ENCODE results near the gene TLK2. TPM values are rescaled to one million over a fixed set of nuclear protein-coding genes. Genes with fewer than 3 reads are reported as not detected.

TLK2 gene
- total RNA-seq, 3 donors from 2014 or later (not counting 1 experiment from before 2014, with no cell fraction given): 63.8 to 77.2 (median 68.2) TPM

GRCh38 chr17:62578757-62579487, 100.3 kb downstream of the TLK2 start:
- Mint-ChIP-seq H3K9me3 (no peaks in the 10 kb centered on the region), H3K27me3 (ENCODE audit: low read depth in 2 of 2) (no peaks in the 10 kb centered on the region), H3K27ac (peak overlapping the region; percentile 52 to 59), H3K36me3 (no peaks in the 10 kb centered on the region), H3K4me3 (no peak overlapping the region), H3K4me1 (peaks cover 0 to 7% of the 10 kb centered on the region in 2 donors)
- no peaks in the 10 kb centered on the region for H3K4me1 ChIP-seq (ENCODE audit: control insufficient read depth, insufficient read depth, low read length)
- ATAC-seq: no peak
- no peaks in the 10 kb centered on the region for H3K9me3 ChIP-seq (ENCODE audit: control insufficient read depth, insufficient read depth, low read length)
- intact Hi-C loops (cut with micrococcal nuclease): no loop called here
- no peak for DNase-seq
- 74% methylated on average over 2 of the region's 2 CpGs for WGBS (ENCODE audit: insufficient coverage)
- no peak overlapping the region for H3K27ac ChIP-seq (ENCODE audit: low read length)
- peaks cover 46% of the 10 kb centered on the region for H3K36me3 ChIP-seq (ENCODE audit: control insufficient read depth, insufficient read depth, low read length)
- no peak for TF ChIP-seq CTCF (IDR thresholded peaks at IDR 0.05)
- no peak overlapping the region for H3K4me3 ChIP-seq (ENCODE audit: low read length)
- H3K27me3 ChIP-seq (ENCODE audit: control insufficient read depth, insufficient read depth, low read length): no peaks in the 10 kb centered on the region

DNA sequence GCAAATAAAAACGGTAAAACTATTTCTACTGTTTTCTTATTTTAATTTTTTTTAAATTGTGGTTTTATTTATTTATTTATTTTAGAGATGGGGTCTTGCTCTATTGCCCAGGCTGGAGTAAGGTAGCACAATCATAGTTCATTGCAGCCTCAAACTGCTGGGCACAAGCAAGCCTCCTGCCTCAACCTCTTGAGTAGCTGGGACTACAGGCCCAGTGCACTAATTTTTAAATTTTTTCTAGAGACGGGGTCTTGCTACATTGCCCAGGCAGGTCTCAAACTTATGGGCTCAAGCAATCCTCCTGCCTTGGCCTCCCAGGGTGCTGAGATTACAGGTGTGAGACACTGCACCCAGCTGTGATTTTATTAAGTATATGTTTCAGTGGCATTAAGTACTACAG, 102.3 kb downstream of the TLK2 start:
- Histone ChIP-seq H3K36me3 (ENCODE audit: control insufficient read depth, insufficient read depth, low read length) (peaks cover 43% of the 10 kb centered on the region), H3K27ac (ENCODE audit: low read length) (no peak overlapping the region), H3K9me3 (ENCODE audit: control insufficient read depth, insufficient read depth, low read length) (no peaks in the 10 kb centered on the region), H3K4me3 (ENCODE audit: low read length) (no peak overlapping the region), H3K4me1 (ENCODE audit: control insufficient read depth, insufficient read depth, low read length) (no peaks in the 10 kb centered on the region), H3K27me3 (ENCODE audit: control insufficient read depth, insufficient read depth, low read length) (no peaks in the 10 kb centered on the region)
- Mint-ChIP-seq H3K4me3 (no peak overlapping the region), H3K27me3 (ENCODE audit: low read depth in 2 of 2) (no peaks in the 10 kb centered on the region), H3K4me1 (peaks cover 0 to 7% of the 10 kb centered on the region in 2 donors), H3K27ac (no peak overlapping the region), H3K36me3 (no peaks in the 10 kb centered on the region), H3K9me3 (no peaks in the 10 kb centered on the region)
- 100% methylated on average over 1 of the region's 2 CpGs for WGBS (ENCODE audit: insufficient coverage)
- intact Hi-C loops (cut with micrococcal nuclease): no loop called here
- DNase-seq (no peak), ATAC-seq (no peak)
- TF ChIP-seq CTCF (IDR thresholded peaks at IDR 0.05): no peak

GRCh38 chr17:62581764-62582163, 103.1 kb downstream of the TLK2 start:
- no peaks in the 10 kb centered on the region for H3K9me3 ChIP-seq (ENCODE audit: control insufficient read depth, insufficient read depth, low read length)
- no peak overlapping the region for H3K27ac ChIP-seq (ENCODE audit: low read length)
- ATAC-seq: no peak
- DNase-seq: no peak
- peaks cover 42% of the 10 kb centered on the region for H3K36me3 ChIP-seq (ENCODE audit: control insufficient read depth, insufficient read depth, low read length)
- H3K4me1 ChIP-seq (ENCODE audit: control insufficient read depth, insufficient read depth, low read length): no peaks in the 10 kb centered on the region
- no peak for TF ChIP-seq CTCF (IDR thresholded peaks at IDR 0.05)
- no peaks in the 10 kb centered on the region for H3K27me3 Mint-ChIP-seq (ENCODE audit: low read depth in 2 of 2)
- H3K4me1 Mint-ChIP-seq: peaks cover 0 to 7% of the 10 kb centered on the region in 2 donors
- peak overlapping the region in 1 of 2 donors; percentile 18 for H3K27ac Mint-ChIP-seq
- H3K4me3 Mint-ChIP-seq: no peak overlapping the region
- H3K27me3 ChIP-seq (ENCODE audit: control insufficient read depth, insufficient read depth, low read length): no peaks in the 10 kb centered on the region
- H3K4me3 ChIP-seq (ENCODE audit: low read length): no peak overlapping the region
- H3K36me3 Mint-ChIP-seq: no peaks in the 10 kb centered on the region
- intact Hi-C loops (cut with micrococcal nuclease): no loop called here
- no peaks in the 10 kb centered on the region for H3K9me3 Mint-ChIP-seq
- WGBS (ENCODE audit: insufficient coverage): 100% methylated on average over 1 of the region's 1 CpG

GRCh38 chr17:62587554-62587953, 108.9 kb downstream of the TLK2 start:
- H3K27ac ChIP-seq (ENCODE audit: low read length): no peak overlapping the region
- no peak overlapping the region for H3K4me3 Mint-ChIP-seq
- ATAC-seq (no peak), DNase-seq (no peak)
- no peak overlapping the region for H3K4me3 ChIP-seq (ENCODE audit: low read length)
- H3K36me3 Mint-ChIP-seq: no peaks in the 10 kb centered on the region
- H3K36me3 ChIP-seq (ENCODE audit: control insufficient read depth, insufficient read depth, low read length): peaks cover 46% of the 10 kb centered on the region
- WGBS (ENCODE audit: insufficient coverage): 100% methylated on average over 2 of the region's 2 CpGs
- H3K4me1 ChIP-seq (ENCODE audit: control insufficient read depth, insufficient read depth, low read length): no peaks in the 10 kb centered on the region
- no peaks in the 10 kb centered on the region for H3K9me3 ChIP-seq (ENCODE audit: control insufficient read depth, insufficient read depth, low read length)
- no peaks in the 10 kb centered on the region for H3K9me3 Mint-ChIP-seq
- H3K27me3 ChIP-seq (ENCODE audit: control insufficient read depth, insufficient read depth, low read length): no peaks in the 10 kb centered on the region
- intact Hi-C loops (cut with micrococcal nuclease): no loop called here
- no peak overlapping the region for H3K27ac Mint-ChIP-seq
- H3K27me3 Mint-ChIP-seq (ENCODE audit: low read depth in 2 of 2): no peaks in the 10 kb centered on the region
- TF ChIP-seq CTCF (IDR thresholded peaks at IDR 0.05): no peak
- H3K4me1 Mint-ChIP-seq: peaks cover 0 to 5% of the 10 kb centered on the region in 2 donors

Measured in natural killer cell (primary cell).